Measurements from ENCODE around the gene TAF11L6. TPM values are rescaled to one million over a fixed set of nuclear protein-coding genes. Genes with fewer than 3 reads are reported as not detected.

Gene TAF11L6
- total and polyA plus RNA-seq, 2 of the 8 experiments (the other 6 are each of a cell fraction or from before 2014, with no cell fraction given), result not detected

GRCh38 chr5:17487174-17487512 is 41.3 kb upstream of the TAF11L6 start:
- Histone ChIP-seq H4K5ac (ENCODE audit: insufficient read length, low read depth, low read length) (no peak overlapping the region), H3K23me2 (ENCODE audit: low read depth, low read length) (no peaks in the 10 kb centered on the region), H3K9ac (replicated peaks in 1 of 4; ENCODE audit: extremely low read depth in 1 of 4, low read depth in 3 of 4, low read length in 3 of 4) (no peak overlapping the region), H4K20me1 (replicated peaks in 1 of 2; ENCODE audit: control insufficient read depth in 1 of 2, insufficient read depth in 2 of 2, low read length in 2 of 2) (no peaks in the 10 kb centered on the region), H3K79me2 (ENCODE audit: control insufficient read depth in 1 of 2, insufficient read depth in 2 of 2, low read length in 2 of 2) (no peaks in the 10 kb centered on the region), H3K23ac (ENCODE audit: insufficient read length) (no peak overlapping the region), H2AK5ac (ENCODE audit: low read depth, low read length) (no peak overlapping the region), H3K36me3 (ENCODE audit: control insufficient read depth in 2 of 4, insufficient read depth in 4 of 4, low read length in 3 of 4) (no peaks in the 10 kb centered on the region), H2BK20ac (ENCODE audit: low read length) (no peak overlapping the region), H3K4me1 (replicated peaks in 1 of 4; ENCODE audit: control insufficient read depth in 3 of 4, insufficient read depth in 4 of 4, low read length in 3 of 4) (no peaks in the 10 kb centered on the region), H2BK12ac (ENCODE audit: low read depth, low read length) (no peak overlapping the region), H3K14ac (ENCODE audit: insufficient read length) (no peak overlapping the region), H3K4ac (replicated peaks; ENCODE audit: insufficient read length, low read depth, low read length) (no peak overlapping the region), H3K56ac (replicated peaks; ENCODE audit: insufficient read length, low read depth, low read length) (no peak overlapping the region), H4K91ac (replicated peaks; ENCODE audit: insufficient read length, low read length) (no peak overlapping the region), H2BK120ac (replicated peaks; ENCODE audit: low read depth, low read length) (no peak overlapping the region), H3K79me1 (ENCODE audit: low read depth, low read length) (no peaks in the 10 kb centered on the region), H3K4me2 (ENCODE audit: insufficient read depth in 1 of 2, low read depth in 2 of 2, low read length in 2 of 2) (no peak overlapping the region), H2AFZ (ENCODE audit: low read length) (no peak overlapping the region), H4K8ac (ENCODE audit: extremely low read depth, insufficient read depth, low read length) (no peak overlapping the region), H2BK15ac (ENCODE audit: low read length) (no peak overlapping the region), H3K27ac (ENCODE audit: low read depth, low read length) (no peak overlapping the region), H3K9me3 (ENCODE audit: insufficient read depth in 2 of 2, low read depth in 1 of 2, low read length in 1 of 2) (no peaks in the 10 kb centered on the region), H3K4me3 (ENCODE audit: extremely low read depth in 1 of 4, insufficient read depth in 2 of 4, low read depth in 3 of 4, low read length in 4 of 4) (no peak overlapping the region), H3K18ac (ENCODE audit: extremely low read depth, low read length) (no peak overlapping the region), H2BK5ac (ENCODE audit: low read depth, low read length) (no peak overlapping the region), H3K27me3 (replicated peaks in 1 of 4; ENCODE audit: control insufficient read depth in 3 of 4, extremely low read depth in 1 of 4, insufficient read depth in 3 of 4, low read length in 3 of 4) (no peaks in the 10 kb centered on the region)
- POLR2A ChIA-PET (ENCODE audit: partially characterized antibody), result no interaction called here
- DNase-seq (ENCODE audit: low read depth in 1 of 2, low spot score in 2 of 2), result no peak
- WGBS, 2 experiments (ENCODE audit: extremely low coverage in 1 of 2, insufficient coverage in 1 of 2, insufficient read length in 1 of 2, insufficient replicate concordance in 2 of 2, low coverage in 1 of 2, low lambda C conversion rate in 2 of 2, missing lambda C conversion rate in 1 of 2), result 100% methylated on average over 1 of the region's 1 CpG; no CpG with 5 or more reads in 1 of the 2 experiments
- no peak for FAIRE-seq
- CTCF ChIA-PET (ENCODE audit: partially characterized antibody), result no interaction called here
- no peak for TF ChIP-seq YY1 (IDR thresholded peaks at IDR 0.05; ENCODE audit: low read depth, low read length)
- no peak for TF ChIP-seq SP4 (IDR thresholded peaks at IDR 0.05; ENCODE audit: low read length)
- TF ChIP-seq SIRT6 (IDR thresholded peaks at IDR 0.05; ENCODE audit: low read length), result no peak
- no peak for TF ChIP-seq CBX5 (IDR thresholded peaks at IDR 0.05; ENCODE audit: low read depth, low read length)
- TF ChIP-seq RBBP5 (IDR thresholded peaks at IDR 0.05; ENCODE audit: borderline replicate concordance, low read depth, low read length), result no peak
- no peak for TF ChIP-seq HDAC2 (IDR thresholded peaks at IDR 0.05; ENCODE audit: borderline replicate concordance in 1 of 2, low read depth in 2 of 2, low read length in 2 of 2)
- no peak for TF ChIP-seq MAFK (IDR thresholded peaks at IDR 0.05; ENCODE audit: low read depth, low read length)
- no peak for TF ChIP-seq RNF2 (IDR thresholded peaks at IDR 0.05; ENCODE audit: borderline replicate concordance, low read depth, low read length, missing control alignments, poor library complexity, severe bottlenecking)
- TF ChIP-seq, protein P1, sequence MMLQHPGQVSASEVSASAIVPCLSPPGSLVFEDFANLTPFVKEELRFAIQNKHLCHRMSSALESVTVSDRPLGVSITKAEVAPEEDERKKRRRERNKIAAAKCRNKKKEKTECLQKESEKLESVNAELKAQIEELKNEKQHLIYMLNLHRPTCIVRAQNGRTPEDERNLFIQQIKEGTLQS (IDR thresholded peaks at IDR 0.05; ENCODE audit: insufficient read depth, low read depth, low read length), result no peak
- no peak for TF ChIP-seq TAF1 (IDR thresholded peaks at IDR 0.05; ENCODE audit: low read depth, low read length)
- no peak for TF ChIP-seq POLR2AphosphoS5 (IDR thresholded peaks at IDR 0.05; ENCODE audit: low read depth, low read length)
- TF ChIP-seq TCF12 (IDR thresholded peaks at IDR 0.05; ENCODE audit: low read depth, low read length), result no peak
- TF ChIP-seq RAD21 (IDR thresholded peaks at IDR 0.05 in 1 of 2, conservative IDR thresholded peaks at IDR 0.05 in 1 of 2; ENCODE audit: low read depth in 2 of 2, low read length in 2 of 2), result no peak
- no peak for TF ChIP-seq SP2 (IDR thresholded peaks at IDR 0.05; ENCODE audit: low read length)
- TF ChIP-seq ZNF274 (IDR thresholded peaks at IDR 0.05; ENCODE audit: borderline replicate concordance, extremely low read depth, low read length), result no peak
